Natural killer cell (primary cell): Measurements from ENCODE around the gene TCHP. TPM values are rescaled to one million over a fixed set of nuclear protein-coding genes. Genes with fewer than 3 reads are reported as not detected.
"Not testable (repeated sequence)": the region's sequence is repeated elsewhere in the genome, so short reads cannot be mapped to it uniquely, and the experiment has no call there.

Experiments used
- ATAC-seq, 3 donors: fragments of 150-1000 bp in 2 of 3; fragments of 200-7000 bp in 1 of 3; cut with Tn5 transposase; 1 replicate in 1 of 3; 2 replicates in 2 of 3; pipeline ENCODE4 v1.10.0; 2021; ENCODE audit warnings: mild to moderate bottlenecking in 2 of 3, moderate library complexity in 2 of 3
- DNase-seq, 2 donors: peaks; one replicate each; pipeline versions ENCODE4 v3.0.0 to v3.0.0-alpha.2; 2013 to 2021; ENCODE audit warnings: mixed read lengths in 1 of 2
- H3K27ac ChIP-seq: one replicate; pipeline ENCODE4 v1.5.1; 2013; ENCODE audit warnings: mild to moderate bottlenecking, low read length
- H3K27me3 ChIP-seq: one replicate; pipeline ENCODE4 v1.6.1; 2013; ENCODE audit warnings: low read length; ENCODE audit not compliant: control insufficient read depth, insufficient read depth
- H3K36me3 ChIP-seq: one replicate; pipeline ENCODE4 v1.6.1; 2013; ENCODE audit warnings: low read length; ENCODE audit not compliant: control insufficient read depth, insufficient read depth
- H3K4me1 ChIP-seq: one replicate; pipeline ENCODE4 v1.6.1; 2013; ENCODE audit warnings: low read length; ENCODE audit not compliant: control insufficient read depth, insufficient read depth
- H3K4me3 ChIP-seq: one replicate; pipeline ENCODE4 v1.5.1; 2013; ENCODE audit warnings: low read length
- H3K9me3 ChIP-seq: one replicate; pipeline ENCODE4 v1.6.1; 2013; ENCODE audit warnings: low read length; ENCODE audit not compliant: control insufficient read depth, insufficient read depth
- H3K27ac Mint-ChIP-seq, 2 donors: one replicate each; pipeline ENCODE4 v1.8.0; 2022; ENCODE audit warnings: mild to moderate bottlenecking in 2 of 2, mixed read lengths in 2 of 2, moderate library complexity in 1 of 2
- H3K27me3 Mint-ChIP-seq, 2 donors: one replicate each; pipeline ENCODE4 v1.8.0; 2022; ENCODE audit warnings: low read depth in 2 of 2, mixed read lengths in 2 of 2
- H3K36me3 Mint-ChIP-seq: one replicate; pipeline ENCODE4 v1.8.0; 2022; ENCODE audit warnings: mixed read lengths
- H3K4me1 Mint-ChIP-seq, 2 donors: one replicate each; pipeline ENCODE4 v1.8.0; 2022; ENCODE audit warnings: mixed read lengths in 2 of 2
- H3K4me3 Mint-ChIP-seq: one replicate; pipeline ENCODE4 v1.8.0; 2022; ENCODE audit warnings: mild to moderate bottlenecking, moderate library complexity, mixed read lengths
- H3K9me3 Mint-ChIP-seq, 2 donors: one replicate each; pipeline ENCODE4 v1.8.0; 2022; ENCODE audit warnings: mixed read lengths in 2 of 2
- WGBS: methylation state at CpG from one replicate; pipeline ENCODE4 v1.1.7; 2013; ENCODE audit warnings: missing lambda C conversion rate; ENCODE audit not compliant: insufficient coverage; 5-methylcytosine and 5-hydroxymethylcytosine counted together
- intact Hi-C: fragments of 100-400 bp; cut with micrococcal nuclease; formaldehyde crosslinking; loops from one replicate; pipeline ENCODE4 v1.14.2; 2022
- total RNA-seq, 4 donors: library from RNA; stranded (reverse); fragments of 120-200 nt in 1 of 4; gene quantifications; one replicate each; pipeline versions ENCODE4 v1.2.3 to v1.2.4, GENCODE V29; 2013 to 2022
- TF ChIP-seq, protein P1 (sequence below): fragments of 200-600 bp; IDR thresholded peaks from one replicate; pipeline ENCODE4 v1.8.0; 2022; ENCODE audit warnings: antibody characterized with exemption

Gene TCHP
- total RNA-seq, 3 donors from 2014 or later (not counting 1 experiment from before 2014, with no cell fraction given): 33.7 to 42.5 (median 38.7) TPM

GRCh38 chr12:109858764-109859163 is 41.3 kb upstream of the TCHP start:
- no peaks in the 10 kb centered on the region for H3K9me3 Mint-ChIP-seq
- no peaks in the 10 kb centered on the region for H3K27me3 Mint-ChIP-seq

GRCh38 chr12:109860977-109861376 is 39.1 kb upstream of the TCHP start:
- intact Hi-C loops: no loop called here
- Histone ChIP-seq H3K4me3 (no peak overlapping the region), H3K9me3 (no peaks in the 10 kb centered on the region), H3K4me1 (peaks cover 27% of the 10 kb centered on the region), H3K27me3 (no peaks in the 10 kb centered on the region), H3K27ac (no peak overlapping the region), H3K36me3 (peaks cover 24% of the 10 kb centered on the region)
- Mint-ChIP-seq H3K27ac (no peak overlapping the region), H3K4me1 (peaks cover 30 to 31% of the 10 kb centered on the region in 2 donors), H3K4me3 (no peak overlapping the region), H3K27me3 (no peaks in the 10 kb centered on the region), H3K9me3 (no peaks in the 10 kb centered on the region), H3K36me3 (no peaks in the 10 kb centered on the region)
- 96% methylated on average over 5 of the region's 5 CpGs for WGBS
- DNase-seq (no peak), ATAC-seq (no peak)
- TF ChIP-seq, protein P1, sequence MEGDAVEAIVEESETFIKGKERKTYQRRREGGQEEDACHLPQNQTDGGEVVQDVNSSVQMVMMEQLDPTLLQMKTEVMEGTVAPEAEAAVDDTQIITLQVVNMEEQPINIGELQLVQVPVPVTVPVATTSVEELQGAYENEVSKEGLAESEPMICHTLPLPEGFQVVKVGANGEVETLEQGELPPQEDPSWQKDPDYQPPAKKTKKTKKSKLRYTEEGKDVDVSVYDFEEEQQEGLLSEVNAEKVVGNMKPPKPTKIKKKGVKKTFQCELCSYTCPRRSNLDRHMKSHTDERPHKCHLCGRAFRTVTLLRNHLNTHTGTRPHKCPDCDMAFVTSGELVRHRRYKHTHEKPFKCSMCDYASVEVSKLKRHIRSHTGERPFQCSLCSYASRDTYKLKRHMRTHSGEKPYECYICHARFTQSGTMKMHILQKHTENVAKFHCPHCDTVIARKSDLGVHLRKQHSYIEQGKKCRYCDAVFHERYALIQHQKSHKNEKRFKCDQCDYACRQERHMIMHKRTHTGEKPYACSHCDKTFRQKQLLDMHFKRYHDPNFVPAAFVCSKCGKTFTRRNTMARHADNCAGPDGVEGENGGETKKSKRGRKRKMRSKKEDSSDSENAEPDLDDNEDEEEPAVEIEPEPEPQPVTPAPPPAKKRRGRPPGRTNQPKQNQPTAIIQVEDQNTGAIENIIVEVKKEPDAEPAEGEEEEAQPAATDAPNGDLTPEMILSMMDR: no peak

More at GRCh38 chr12:109858764-109859163, 41.3 kb upstream of the TCHP start:
- H3K27me3 ChIP-seq: no peaks in the 10 kb centered on the region
- Mint-ChIP-seq H3K4me3 (no peak overlapping the region), H3K27ac (peak overlapping the region; percentile 46 to 69), H3K36me3 (no peaks in the 10 kb centered on the region), H3K4me1 (peaks cover 15 to 21% of the 10 kb centered on the region in 2 donors)
- H3K4me3 ChIP-seq: no peak overlapping the region
- peaks cover 43% of the 10 kb centered on the region for H3K36me3 ChIP-seq
- TF ChIP-seq, protein P1: no peak
- ATAC-seq: no peak
- H3K4me1 ChIP-seq: peaks cover 8% of the 10 kb centered on the region
- H3K27ac ChIP-seq: no peak overlapping the region
- 69% methylated on average over 5 of the region's 5 CpGs for WGBS
- H3K9me3 ChIP-seq: no peaks in the 10 kb centered on the region
- intact Hi-C loops: no loop called here
- no peak for DNase-seq

- Histone ChIP-seq H3K27ac (no peak overlapping the region), H3K9me3 (no peaks in the 10 kb centered on the region), H3K36me3 (peaks cover 18% of the 10 kb centered on the region), H3K27me3 (no peaks in the 10 kb centered on the region), H3K4me3 (no peak overlapping the region), H3K4me1 (peaks cover 27% of the 10 kb centered on the region)
- 95% methylated on average over 17 of the region's 17 CpGs for WGBS
- DNase-seq: no peak
- intact Hi-C loops: no loop called here
- no peaks in the 10 kb centered on the region for H3K9me3 Mint-ChIP-seq
- H3K4me1 Mint-ChIP-seq: peaks cover 31 to 35% of the 10 kb centered on the region in 2 donors
- no peaks in the 10 kb centered on the region for H3K27me3 Mint-ChIP-seq
- TF ChIP-seq, protein P1: no peak
- H3K36me3 Mint-ChIP-seq: no peaks in the 10 kb centered on the region
- no peak for ATAC-seq
- H3K4me3 Mint-ChIP-seq: no peak overlapping the region
- peak overlapping the region in 1 of 2 donors; percentile 86 for H3K27ac Mint-ChIP-seq
Observed at GRCh38 chr12:109861689-109862314, 38.3 kb upstream of the TCHP start.

- ATAC-seq, H3K9me3 Mint-ChIP-seq, H3K27ac ChIP-seq, intact Hi-C loops, H3K4me3 ChIP-seq, DNase-seq, H3K9me3 ChIP-seq, H3K27me3 ChIP-seq, H3K27me3 Mint-ChIP-seq, H3K36me3 Mint-ChIP-seq: not testable (repeated sequence)
- Mint-ChIP-seq H3K27ac (peak overlapping the region in 1 of 2 donors; percentile 86), H3K4me1 (peaks cover 31 to 35% of the 10 kb centered on the region in 2 donors), H3K4me3 (peak overlapping the region; percentile 17)
- peaks cover 12% of the 10 kb centered on the region for H3K36me3 ChIP-seq
- H3K4me1 ChIP-seq: peaks cover 30% of the 10 kb centered on the region
- WGBS: 100% methylated on average over 9 of the region's 9 CpGs
Observed at GRCh38 chr12:109862491-109862890, 37.6 kb upstream of the TCHP start.
